SKM-1 (cell line): ENCODE results near the gene CRACR2B.

Experiments used
- DNase-seq: peaks from one replicate; lab custom pipeline; 2025; ENCODE audit not compliant: unreplicated experiment; lab: John Stamatoyannopoulos, UW

The CRACR2B gene

DNA sequence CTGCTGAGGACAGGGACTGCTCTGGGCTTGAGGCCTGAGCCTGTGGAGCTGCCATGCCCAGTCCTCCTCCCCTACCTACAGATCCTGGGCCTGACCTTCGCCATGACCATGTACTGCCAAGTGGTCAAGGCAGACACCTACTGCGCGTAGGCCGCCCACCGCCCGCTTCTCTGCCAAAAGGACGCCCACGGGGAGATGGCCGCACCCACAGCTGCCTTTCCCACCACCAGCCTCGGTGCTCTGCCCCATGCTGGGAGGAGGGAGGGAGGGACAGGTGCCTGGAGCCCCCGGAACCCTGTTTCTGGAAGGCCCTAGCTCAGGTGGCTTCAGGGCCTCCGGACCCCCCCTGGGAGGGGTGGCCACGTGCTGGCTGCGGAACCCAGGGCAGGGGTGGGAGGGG, 38.8 kb downstream of the CRACR2B start:
- DNase-seq, result no peak

DNA sequence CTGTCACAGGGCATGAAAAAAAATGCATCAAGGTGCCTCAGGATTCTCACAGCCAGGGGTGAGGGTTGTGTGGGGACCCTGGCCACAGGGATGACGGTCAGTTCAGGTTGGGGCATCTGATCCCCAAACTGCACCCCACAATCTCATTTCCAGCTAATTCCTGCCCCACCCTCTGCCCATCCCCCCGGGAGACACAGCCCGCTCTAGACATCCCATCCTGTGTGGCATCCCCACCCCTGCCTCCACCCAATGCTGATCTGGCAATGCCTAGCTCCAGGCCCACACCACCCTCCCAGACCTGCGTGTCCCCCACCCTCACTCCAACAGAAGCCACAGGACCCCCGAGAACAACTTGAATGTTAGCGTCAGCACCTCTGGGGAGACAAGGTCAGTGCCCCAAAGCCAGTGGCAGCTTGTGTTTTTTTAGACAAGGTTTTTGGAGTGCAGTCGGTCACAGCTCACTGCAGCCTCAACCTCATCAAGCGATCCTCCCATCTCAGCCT, 40.2 kb downstream of the CRACR2B start:
- DNase-seq, result no peak

DNA sequence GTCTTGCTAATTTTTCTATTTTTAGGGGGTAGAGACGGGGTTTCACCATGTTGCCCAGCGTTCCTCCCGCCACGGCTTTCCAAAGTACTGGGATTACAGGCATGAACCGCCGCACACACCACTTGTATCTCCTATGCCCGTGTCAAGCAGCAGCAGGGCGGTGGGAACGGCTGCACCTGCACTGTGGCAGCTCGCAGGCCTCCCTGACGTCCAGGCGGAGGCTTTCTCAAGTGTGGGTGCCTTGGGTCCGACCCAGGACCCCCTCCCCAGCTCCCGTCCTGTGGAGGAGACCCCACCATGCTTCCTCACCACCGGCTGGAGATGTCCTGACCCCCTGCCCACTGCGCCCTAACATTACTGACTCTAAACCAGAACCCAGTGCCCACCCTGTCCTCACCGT, 40.7 kb downstream of the CRACR2B start:
- DNase-seq, result no peak

DNA sequence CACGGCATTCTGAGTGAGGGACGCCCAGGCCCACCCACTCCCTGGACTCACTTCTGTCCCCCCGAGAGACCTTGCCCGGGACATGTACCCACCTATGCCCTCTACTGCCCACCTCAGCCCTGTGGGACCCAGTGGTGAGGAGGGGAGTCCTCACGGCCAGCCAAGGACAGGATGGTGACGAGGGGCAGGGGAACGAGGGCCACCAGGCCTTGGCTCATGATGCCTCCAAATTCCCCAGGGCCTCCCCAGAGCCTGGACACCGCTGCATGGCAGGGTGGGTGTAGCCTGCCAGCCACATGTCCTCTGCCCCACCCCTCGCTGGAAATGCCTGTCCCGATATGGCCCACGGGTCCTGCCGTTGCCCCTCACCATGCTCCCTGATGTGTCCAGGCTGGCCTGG, 41.1 kb downstream of the CRACR2B start:
- DNase-seq, result no peak

DNA sequence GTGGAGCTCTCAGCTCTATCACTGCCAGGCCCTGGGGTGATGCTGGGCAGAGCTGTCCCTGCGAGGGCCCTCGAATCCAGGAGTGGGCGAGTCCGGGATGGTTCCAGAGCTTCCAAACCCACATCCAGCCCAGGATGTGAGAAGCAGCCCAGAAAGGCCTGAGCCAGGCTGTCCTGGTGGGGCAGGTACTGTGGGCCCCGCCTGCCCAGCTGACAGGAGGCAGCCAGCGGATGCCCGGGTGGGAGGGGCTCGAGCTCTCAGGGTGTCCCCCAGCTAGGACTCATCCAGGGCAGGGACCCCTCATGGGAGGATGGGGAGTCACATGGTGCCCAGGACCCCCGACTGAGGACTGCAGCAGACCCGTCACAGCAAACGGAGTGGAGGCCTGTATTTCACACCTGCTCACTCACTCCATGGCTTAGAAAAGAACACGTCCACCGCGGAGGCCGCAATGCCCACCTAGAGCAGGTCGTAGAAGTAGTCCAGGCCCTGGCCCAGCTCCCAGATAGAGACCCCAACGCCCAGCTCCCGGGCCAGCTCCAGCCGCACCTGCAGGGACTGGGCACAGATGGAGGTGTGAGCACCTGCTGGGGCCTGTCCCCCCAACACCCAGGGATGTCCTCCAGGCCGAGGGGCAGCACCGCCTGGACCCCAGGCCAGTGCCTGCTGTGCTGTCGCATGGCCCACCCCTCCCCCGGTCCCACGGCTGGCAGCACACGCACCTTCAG, 41.8 kb downstream of the CRACR2B start:
- DNase-seq, result no peak

DNA sequence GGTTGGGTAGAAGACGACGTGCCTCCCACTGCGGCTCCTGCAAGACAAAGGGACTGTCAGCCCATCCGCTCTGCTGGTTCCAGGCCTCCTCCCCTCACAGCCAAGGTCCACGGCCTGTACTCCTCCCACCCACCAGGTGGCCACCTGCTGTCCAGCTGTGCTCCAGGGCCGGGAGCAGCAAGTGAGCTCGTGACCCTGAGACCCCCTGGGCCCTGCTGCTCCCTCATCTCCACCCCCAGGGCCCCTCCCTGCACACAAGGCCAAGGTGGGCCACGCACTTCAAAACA, 42.4 kb downstream of the CRACR2B start:
- DNase-seq, result no peak

DNA sequence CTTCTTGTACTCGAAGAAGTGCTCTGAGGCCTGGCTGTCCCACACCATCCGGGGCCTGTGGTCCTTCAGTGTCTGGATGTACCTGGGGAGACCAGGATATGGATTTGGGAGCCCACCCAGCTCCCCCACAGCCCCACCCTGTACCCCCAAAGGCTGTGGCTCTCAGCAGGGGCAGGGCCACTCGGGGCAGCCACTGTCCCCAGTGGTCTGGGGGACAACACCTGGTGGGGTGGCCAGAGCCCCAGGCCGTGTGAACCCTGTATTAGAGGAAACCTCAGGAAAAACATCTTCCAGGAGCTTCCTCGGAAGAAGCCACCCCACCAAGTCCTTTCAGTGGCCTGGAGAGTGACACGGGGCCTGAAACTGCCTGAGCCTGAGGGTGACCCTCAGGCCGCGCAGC, 42.7 kb downstream of the CRACR2B start:
- no peak for DNase-seq

DNA sequence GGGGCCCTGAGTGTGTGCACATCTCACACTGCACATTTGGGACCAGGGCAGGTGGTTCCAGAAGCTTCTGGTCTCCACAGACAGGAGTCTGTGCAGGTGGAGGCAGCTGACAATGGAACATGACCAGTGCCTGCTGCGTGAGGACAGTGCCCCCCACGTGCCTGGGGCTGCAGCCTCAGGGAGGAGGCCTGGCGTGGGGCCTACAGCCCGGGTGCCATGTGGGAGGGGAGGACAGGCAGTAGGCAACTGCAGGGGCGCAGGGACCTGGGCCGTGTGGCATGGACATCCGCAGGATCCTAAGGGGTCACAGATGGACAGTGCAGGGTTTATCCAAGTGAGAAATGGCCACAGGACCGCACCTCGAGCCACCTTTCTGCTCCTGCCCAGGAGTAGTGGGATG, 43.8 kb downstream of the CRACR2B start:
- no peak for DNase-seq

DNA sequence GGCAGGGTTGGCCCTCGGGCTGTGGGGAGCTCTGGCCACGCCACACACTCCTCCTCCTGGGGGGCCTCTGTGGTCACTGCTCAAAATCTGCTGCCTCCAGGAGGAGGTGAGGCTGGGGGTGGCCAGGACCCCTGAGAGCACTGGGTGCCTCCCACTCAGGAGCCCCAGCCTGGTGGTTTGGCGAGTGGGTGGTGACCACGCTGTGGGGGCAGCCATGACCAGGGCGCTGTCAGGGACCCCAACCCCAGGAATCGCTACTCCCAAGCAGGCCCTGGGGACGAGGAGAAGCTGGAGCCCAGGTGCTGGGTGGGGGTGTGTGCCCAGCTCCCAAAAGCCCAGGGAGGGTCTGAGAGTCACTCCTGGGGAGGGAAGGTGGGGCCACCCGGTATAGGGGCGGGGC, 45.1 kb downstream of the CRACR2B start:
- DNase-seq, result no peak

DNA sequence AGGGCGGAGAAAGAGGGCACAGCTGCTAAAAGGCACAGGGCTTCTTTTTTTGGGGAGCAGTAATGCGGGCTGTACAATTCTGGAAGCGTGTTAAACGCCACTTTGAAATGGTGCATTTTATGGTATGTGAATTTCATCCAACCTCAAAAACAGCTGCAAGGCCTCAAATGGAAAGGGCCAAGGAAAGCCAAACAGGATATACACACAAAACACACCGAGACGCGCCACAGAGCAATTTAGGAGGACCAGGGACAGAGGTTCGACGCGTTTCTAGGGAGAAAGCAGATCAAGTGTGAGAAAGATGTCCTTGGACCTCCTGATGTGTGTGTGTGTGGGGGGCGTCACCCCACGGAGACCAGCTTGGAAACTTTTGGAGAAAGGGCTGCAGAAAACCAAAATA, 46.0 kb downstream of the CRACR2B start:
- DNase-seq, result no peak

DNA sequence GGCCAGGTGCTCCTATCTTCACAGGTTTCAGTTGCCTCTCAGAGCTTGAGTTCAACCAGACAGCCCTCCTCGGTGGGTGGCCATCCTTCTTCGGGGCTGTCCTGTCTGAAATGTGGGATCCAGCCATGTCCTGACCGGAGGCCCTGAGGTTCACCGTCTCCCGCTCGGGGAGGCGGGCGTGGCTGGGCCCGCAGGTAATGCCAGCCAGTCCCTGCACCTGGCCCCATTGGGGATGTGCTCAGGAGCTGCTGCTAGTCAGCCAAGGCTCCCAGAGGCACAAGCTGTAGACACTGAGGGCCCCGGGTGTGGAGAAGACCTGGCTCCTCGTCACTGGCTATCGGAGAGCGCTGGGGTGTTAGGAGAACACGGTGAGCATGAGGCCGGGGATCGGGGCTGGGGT, 47.5 kb downstream of the CRACR2B start:
- DNase-seq, result no peak

DNA sequence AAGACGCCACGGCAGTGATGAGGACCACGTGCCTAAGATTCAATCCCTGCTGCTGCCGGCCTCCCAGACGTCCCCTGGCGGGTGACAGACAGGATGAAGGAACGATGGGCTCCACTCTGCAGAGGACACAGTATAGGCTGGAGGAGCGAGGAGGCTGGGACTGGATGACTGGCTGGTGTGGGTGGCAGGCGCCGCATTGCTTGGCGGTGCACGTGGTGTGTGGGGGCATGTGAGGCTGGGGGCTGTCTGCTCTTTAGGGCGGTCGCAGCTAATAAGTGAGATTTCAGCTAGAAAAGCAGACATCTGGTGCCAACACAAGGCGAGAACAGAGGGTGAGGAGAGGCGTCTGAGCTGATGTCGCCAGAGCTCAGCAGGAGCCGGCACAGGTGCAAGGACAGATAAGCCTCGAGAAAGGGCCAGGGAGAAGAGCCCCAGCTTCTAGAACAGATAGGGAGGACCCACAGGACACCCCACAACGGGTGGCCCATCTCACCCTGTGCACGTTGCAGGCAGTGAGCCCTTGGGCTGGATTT, 48.1 kb downstream of the CRACR2B start:
- DNase-seq, result no peak

DNA sequence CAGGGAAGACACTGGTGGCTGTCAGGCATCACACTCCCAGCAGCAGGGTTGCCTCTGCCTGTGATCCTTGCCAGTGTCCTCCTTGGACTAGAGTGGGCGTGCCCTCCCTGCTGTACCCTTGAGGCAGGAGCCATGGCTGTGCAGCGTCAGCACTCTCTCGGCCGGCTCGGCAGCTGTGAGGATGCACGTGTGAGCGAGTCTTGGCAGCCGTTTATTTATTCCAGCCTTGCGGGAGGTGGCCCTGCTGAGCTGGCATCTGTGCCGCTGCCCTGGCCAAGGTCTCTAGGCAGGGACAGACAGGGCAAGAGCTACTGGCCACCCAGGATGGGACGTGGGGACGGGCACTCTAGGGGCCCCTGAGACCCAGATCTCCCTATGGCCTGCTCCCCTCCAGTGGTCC, 48.8 kb downstream of the CRACR2B start:
- no peak for DNase-seq

DNA sequence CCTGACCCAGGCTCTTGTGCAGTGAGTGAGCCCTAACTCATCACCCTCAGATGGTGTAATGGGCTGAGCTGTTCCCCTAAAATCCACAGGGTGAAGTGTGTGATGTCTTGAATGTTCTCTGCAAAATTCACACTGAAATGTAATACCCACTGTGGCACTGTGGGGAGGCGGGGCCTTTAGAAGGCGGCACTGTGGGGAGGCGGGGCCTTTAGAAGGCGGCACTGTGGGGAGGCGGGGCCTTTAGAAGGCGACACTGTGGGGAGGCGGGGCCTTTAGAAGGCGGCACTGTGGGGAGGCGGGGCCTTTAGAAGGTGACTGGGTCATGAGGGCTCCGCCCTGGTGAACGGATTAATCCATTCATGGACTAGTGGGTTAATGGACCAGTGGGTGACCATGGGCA, 49.8 kb downstream of the CRACR2B start:
- DNase-seq, result no peak

DNA sequence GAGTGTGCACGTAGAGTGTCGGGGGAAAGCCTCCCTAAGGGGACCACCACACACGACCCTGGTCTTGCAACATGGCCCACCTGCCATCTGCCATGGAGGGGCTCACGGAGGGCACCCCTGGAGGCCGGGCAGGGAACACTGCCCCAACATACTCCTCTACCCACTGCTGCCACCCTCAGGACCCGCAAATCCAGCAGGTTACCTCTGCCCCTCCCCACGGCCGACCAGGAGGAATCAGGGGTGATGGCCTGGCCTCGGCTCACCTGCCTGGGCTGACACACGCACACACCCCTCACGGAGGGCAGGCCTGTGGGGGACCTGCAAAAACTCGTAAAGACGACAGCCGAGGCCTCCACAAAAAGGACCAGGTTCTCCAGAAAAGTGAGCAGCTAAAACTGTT, 52.7 kb downstream of the CRACR2B start:
- no peak for DNase-seq
